Loucy (cell line): ENCODE measurements around the gene PTPN2.

ENCODE experiments used
- CTCF ChIP-seq: fragments of 200-600 bp; sonication (generic); conservative IDR thresholded peaks from 2 replicates; pipeline ENCODE4 v1.5.1; 2014; ENCODE audit warnings: mild to moderate bottlenecking, antibody characterized with exemption, low read length
- EZH2phosphoT487 ChIP-seq: fragments of 200-600 bp; IDR thresholded peaks from 2 replicates; pipeline ENCODE4 v1.6.1; 2018; ENCODE audit warnings: antibody characterized with exemption, mild to moderate bottlenecking, moderate library complexity, borderline replicate concordance

DNA sequence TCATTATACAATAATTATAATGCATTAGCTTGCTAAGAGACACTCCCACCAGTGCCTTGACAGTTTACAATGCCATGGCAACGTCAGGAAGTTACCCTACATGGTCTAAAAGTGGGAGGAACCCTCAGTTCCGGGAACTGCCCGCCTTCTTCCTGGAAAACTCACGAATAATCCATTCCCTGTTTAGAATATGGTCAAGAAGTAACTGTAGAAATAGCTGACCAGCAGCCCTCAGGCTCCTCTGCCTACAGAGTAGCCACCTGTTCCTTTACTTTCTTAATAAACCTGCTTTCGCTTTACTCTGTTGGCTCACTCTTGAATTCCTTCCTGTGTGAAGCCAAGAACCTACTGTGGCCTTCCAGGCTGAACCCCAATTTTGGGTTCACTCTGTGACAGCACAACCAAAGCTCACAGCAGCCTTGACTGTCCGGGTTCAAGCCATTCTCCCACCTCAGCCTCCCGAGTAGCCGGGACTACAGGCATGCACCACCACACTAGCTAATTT is 20.0 kb upstream of the PTPN2 start:
- TF ChIP-seq CTCF, result no peak
- TF ChIP-seq EZH2phosphoT487, result no peak
